AG04450 (cell line): ENCODE data around the gene RNF112. TPM values are rescaled to one million over a fixed set of nuclear protein-coding genes. Genes with fewer than 3 reads are reported as not detected.
"Not testable (repeated sequence)": the region's sequence is repeated elsewhere in the genome, so short reads cannot be mapped to it uniquely, and the experiment has no call there.

Experiments used
- CTCF ChIA-PET: fragments of 300-600, 350-600 bp; formaldehyde crosslinking; extraction: SDS; loops from one replicate; lab custom pipeline; 2022; ENCODE audit warnings: antibody characterized with exemption, inconsistent platforms; lab: Charles Lee
- POLR2A ChIA-PET: fragments of 350-600 bp; formaldehyde crosslinking; extraction: SDS; loops from one replicate; lab custom pipeline; 2021; ENCODE audit warnings: antibody characterized with exemption, inconsistent platforms; lab: Yijun Ruan, JAX
- DNase-seq: peaks from one replicate; pipeline ENCODE4 v3.0.0-alpha.2; 2011; ENCODE audit warnings: low read depth, low spot score
- H3K27ac ChIP-seq: one replicate; pipeline ENCODE4 v1.5.1; 2012; ENCODE audit warnings: low read depth, low read length, control low read depth
- H3K27me3 ChIP-seq: one replicate; pipeline ENCODE4 v1.6.0; 2012; ENCODE audit warnings: low read length; ENCODE audit not compliant: control insufficient read depth, insufficient read depth
- H3K4me3 ChIP-seq: 2 replicates; pipeline ENCODE4 v1.5.1; 2011; ENCODE audit warnings: mild to moderate bottlenecking, low read depth, low read length, control low read depth
- H3K9me3 ChIP-seq: 2 replicates; pipeline ENCODE4 v1.5.1; 2012; ENCODE audit warnings: low read length; ENCODE audit not compliant: control insufficient read depth, insufficient read depth
- polyA plus RNA-seq: library from polyadenylated mRNA; depleted of rRNA; stranded (reverse); fragments of >200 nt; gene quantifications from 2 replicates; pipeline ENCODE4 v1.2.3, GENCODE V29; 2011
- TF ChIP-seq, protein P1 (sequence below): IDR thresholded peaks from 2 replicates; pipeline ENCODE4 v1.5.1; 2011; ENCODE audit warnings: low read depth, low read length, control low read depth, inconsistent platforms

RNF112 gene
- polyA plus RNA-seq, 1 experiment, result 3.3 TPM

DNA sequence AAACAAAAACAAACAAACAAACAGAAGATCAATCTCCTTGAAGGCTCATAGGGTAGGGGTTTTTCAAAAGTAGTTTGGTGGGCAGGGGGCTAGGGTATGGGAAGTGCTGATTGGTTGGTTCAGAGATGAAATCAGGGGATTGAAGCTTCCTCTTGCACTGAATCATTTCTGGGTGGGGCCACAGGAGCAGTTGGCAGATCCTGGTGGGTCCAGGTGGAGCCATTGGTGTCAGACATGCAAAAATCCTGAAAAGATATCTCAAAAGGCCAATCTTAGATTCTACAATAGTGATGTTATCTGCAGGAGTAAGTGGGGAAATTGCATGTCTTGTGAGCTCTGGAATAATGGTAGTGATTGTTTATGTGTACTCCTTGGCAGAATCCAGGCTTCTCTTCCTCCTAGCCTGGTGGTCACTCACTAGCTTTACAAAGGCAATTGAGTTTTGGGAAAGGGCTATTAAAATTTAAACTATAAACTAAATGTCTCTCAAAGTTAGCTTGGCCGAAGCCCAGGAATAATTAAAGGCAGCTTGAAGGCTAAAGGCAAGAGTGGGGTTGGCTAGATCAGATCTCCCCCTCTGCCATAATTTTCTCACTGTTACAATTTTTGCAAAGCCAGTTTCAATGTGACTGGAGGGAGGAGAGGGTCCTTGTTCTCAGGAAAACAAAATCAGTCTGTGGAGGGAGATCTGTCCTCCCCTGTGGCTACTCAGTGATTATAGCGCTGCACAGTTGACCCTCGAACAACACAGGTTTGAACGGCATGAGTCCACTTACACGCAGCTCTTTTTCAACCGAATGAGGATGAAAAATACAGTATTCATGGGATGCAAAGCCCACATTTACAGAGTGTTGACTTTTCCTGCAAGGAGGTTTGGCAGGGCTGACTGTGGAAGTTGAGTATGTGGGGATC is 45.2 kb downstream of the RNF112 start:
- TF ChIP-seq, protein P1, sequence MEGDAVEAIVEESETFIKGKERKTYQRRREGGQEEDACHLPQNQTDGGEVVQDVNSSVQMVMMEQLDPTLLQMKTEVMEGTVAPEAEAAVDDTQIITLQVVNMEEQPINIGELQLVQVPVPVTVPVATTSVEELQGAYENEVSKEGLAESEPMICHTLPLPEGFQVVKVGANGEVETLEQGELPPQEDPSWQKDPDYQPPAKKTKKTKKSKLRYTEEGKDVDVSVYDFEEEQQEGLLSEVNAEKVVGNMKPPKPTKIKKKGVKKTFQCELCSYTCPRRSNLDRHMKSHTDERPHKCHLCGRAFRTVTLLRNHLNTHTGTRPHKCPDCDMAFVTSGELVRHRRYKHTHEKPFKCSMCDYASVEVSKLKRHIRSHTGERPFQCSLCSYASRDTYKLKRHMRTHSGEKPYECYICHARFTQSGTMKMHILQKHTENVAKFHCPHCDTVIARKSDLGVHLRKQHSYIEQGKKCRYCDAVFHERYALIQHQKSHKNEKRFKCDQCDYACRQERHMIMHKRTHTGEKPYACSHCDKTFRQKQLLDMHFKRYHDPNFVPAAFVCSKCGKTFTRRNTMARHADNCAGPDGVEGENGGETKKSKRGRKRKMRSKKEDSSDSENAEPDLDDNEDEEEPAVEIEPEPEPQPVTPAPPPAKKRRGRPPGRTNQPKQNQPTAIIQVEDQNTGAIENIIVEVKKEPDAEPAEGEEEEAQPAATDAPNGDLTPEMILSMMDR, result no peak
- POLR2A ChIA-PET, result no interaction called here
- H3K27me3 ChIP-seq, result peaks cover 24% of the 10 kb centered on the region
- no peak overlapping the region for H3K27ac ChIP-seq
- no peaks in the 10 kb centered on the region; the same call in 1 of the 2 replicates for H3K9me3 ChIP-seq
- no peak for DNase-seq
- H3K4me3 ChIP-seq, result no peak overlapping the region
- CTCF ChIA-PET, result interaction anchor here (1.0 to 1.3 kb wide), 2 partner anchors 9 to 93 kb away, joined by 3 to 4 read pairs; no protein-coding TSS in a partner anchor

DNA sequence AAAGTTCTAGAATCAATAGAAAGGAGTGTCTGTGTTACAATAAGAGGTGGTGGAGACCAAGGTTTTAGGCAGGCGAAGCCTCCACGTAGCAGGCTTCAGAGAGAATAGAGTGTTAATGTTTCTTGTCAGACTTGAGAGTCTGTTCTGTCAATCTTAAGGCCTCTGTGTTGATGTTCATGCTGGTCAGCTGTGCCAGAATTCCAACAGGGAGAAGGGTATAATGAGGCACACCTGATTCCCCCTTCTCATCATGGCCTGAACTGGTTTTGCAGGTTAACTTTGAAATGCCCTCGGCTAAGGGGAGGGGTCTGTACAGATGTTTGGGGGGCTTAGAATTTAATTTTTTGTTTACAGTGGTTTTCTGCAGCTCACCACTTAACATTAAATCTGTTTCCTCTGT is 46.0 kb downstream of the RNF112 start:
- CTCF ChIA-PET, result interaction anchor here (1.0 kb wide), 1 partner anchor 10 kb away, joined by 4 read pairs; no protein-coding TSS in a partner anchor
- Histone ChIP-seq H3K27ac (no peak overlapping the region), H3K27me3 (peaks cover 24% of the 10 kb centered on the region), H3K9me3 (no peaks in the 10 kb centered on the region; the same call in 1 of the 2 replicates), H3K4me3 (no peak overlapping the region)
- DNase-seq, result no peak
- POLR2A ChIA-PET, result no interaction called here
- TF ChIP-seq, protein P1, result no peak

DNA sequence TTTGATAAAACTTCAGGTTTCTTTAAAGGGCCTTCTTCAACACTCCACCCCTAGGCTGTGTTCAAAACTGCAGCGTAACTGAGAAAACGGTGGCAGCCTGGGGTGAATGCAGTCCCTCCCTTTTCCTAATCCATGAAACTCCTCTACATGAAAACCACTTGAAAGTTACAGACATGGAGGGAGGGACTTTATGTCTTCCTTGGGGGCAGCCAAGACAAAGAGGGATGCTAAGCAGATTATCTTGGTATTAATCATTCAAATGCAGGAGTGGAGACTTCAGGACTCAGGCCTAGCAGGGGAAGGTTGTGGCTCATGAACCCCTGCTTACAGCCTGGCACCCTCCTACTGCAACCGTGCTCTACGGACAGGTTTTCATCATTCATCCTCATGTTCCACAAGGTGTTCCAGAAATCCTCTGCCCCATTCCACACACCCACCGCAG is 46.8 kb downstream of the RNF112 start:
- Histone ChIP-seq H3K9me3 (no peaks in the 10 kb centered on the region; the same call in 1 of the 2 replicates), H3K4me3 (no peak overlapping the region), H3K27ac (no peak overlapping the region), H3K27me3 (peaks cover 24% of the 10 kb centered on the region)
- POLR2A ChIA-PET, result no interaction called here
- TF ChIP-seq, protein P1, result no peak
- CTCF ChIA-PET, result interaction anchor here (1.2 kb wide), 2 partner anchors 95 to 309 kb away, joined by 3 to 4 read pairs; partner anchors contain the start of gene B9D1
- DNase-seq, result no peak

DNA sequence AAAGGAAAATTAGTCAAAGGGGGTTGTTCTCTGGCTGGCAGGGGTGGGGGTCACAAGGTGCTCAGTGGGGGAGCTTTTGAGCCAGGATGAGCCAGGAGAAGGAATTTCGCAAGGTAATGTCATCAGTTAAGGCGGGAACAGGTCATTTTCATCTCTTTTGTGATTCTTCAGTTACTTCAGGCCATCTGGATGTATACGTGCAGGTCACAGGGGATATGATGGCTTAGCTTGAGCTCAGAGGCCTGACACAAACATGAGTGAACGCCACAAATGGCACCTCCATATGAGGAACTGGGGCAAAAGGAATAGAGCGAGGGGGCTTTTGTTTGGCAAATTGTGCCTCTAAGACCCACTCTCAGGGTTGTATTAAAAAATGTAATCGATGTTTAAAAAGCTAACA is 47.4 kb downstream of the RNF112 start:
- H3K4me3 ChIP-seq, H3K27ac ChIP-seq, H3K9me3 ChIP-seq, DNase-seq, POLR2A ChIA-PET: not testable (repeated sequence)
- CTCF ChIA-PET, result interaction anchor here (1.2 kb wide), 2 partner anchors 96 to 308 kb away, joined by 3 to 4 read pairs; partner anchors contain the start of gene B9D1
- H3K27me3 ChIP-seq, result peaks cover 24% of the 10 kb centered on the region

DNA sequence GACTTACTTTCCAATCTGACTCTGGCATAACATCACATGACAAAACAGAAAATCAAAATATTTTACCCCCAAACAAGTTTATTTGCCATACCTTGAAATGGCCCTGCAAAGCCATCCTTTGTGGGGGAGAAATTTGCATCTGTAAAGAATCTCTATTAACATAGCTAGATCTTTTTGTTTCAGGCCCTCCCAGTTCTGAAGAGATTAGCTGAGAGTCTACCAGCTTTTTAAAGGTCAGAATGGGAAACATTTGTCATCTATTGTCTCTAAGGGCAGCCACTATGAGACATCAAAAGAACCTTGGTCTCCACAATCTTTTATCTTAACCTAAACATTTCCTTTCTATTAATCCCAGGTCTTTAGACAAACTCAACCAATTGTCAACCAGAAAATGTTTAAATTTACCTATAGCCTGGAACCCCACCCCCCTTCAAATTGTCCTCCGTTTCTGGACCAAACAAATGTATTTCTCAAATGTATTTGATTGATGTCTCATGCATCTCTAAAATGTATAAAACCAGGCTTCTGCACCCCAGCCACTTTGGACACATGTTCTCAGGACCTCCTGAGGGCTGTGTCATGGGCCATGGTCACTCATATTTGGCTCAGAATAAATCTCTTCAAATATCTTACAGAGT is 48.1 kb downstream of the RNF112 start:
- H3K27me3 ChIP-seq, result peaks cover 18% of the 10 kb centered on the region
- DNase-seq, POLR2A ChIA-PET, H3K27ac ChIP-seq, H3K9me3 ChIP-seq, H3K4me3 ChIP-seq: not testable (repeated sequence)
- CTCF ChIA-PET, result interaction anchor here (1.0 to 1.2 kb wide), 3 partner anchors 12 to 308 kb away, joined by 3 to 4 read pairs (median 3); partner anchors contain the start of gene B9D1
